ENCODE results near the gene GPR21. TPM values are rescaled to one million over a fixed set of nuclear protein-coding genes. Genes with fewer than 3 reads are reported as not detected.

GPR21 gene
- total and polyA plus RNA-seq, 4 experiments from 2014 or later = 1.0 to 2.3 TPM; not detected in 2

GRCh38 chr9:123053711-123054110 lies 20.2 kb downstream of the GPR21 start:
- Mint-ChIP-seq H3K4me3 (no peak overlapping the region), H3K9me3 (no peaks in the 10 kb centered on the region), H3K27me3 (no peaks in the 10 kb centered on the region), H3K27ac (no peak overlapping the region), H3K36me3 (peaks cover 8 to 18% of the 10 kb centered on the region in 2 donors), H3K4me1 (peaks cover 0 to 4% (median 0%) of the 10 kb centered on the region in 4 donors)
- Histone ChIP-seq H3K9me3 (ENCODE audit: control insufficient read depth in 1 of 2, low read length in 2 of 2) (no peaks in the 10 kb centered on the region), H3K27ac (ENCODE audit: low read depth, low read length) (no peak overlapping the region), H3K36me3 (ENCODE audit: insufficient read depth, low read length) (no peaks in the 10 kb centered on the region), H3K4me1 (ENCODE audit: insufficient read depth, low read length) (no peaks in the 10 kb centered on the region), H3K27me3 (ENCODE audit: insufficient read depth, low read length) (no peaks in the 10 kb centered on the region), H3K4me3 (ENCODE audit: low read length in 2 of 2) (no peak overlapping the region)
- ChIA-PET CTCF (ENCODE audit: partially characterized antibody) (no interaction called here), POLR2A (ENCODE audit: partially characterized antibody) (no interaction called here)
- DNase-seq = no peak
- intact Hi-C loops (cut with micrococcal nuclease) = no loop called here

GRCh38 chr9:123058834-123059233 lies 25.4 kb downstream of the GPR21 start:
- Histone ChIP-seq H3K27ac (ENCODE audit: low read depth, low read length) (no peak overlapping the region), H3K27me3 (ENCODE audit: insufficient read depth, low read length) (no peaks in the 10 kb centered on the region), H3K4me3 (ENCODE audit: low read length in 2 of 2) (no peak overlapping the region), H3K36me3 (ENCODE audit: insufficient read depth, low read length) (no peaks in the 10 kb centered on the region), H3K4me1 (ENCODE audit: insufficient read depth, low read length) (no peaks in the 10 kb centered on the region), H3K9me3 (ENCODE audit: control insufficient read depth in 1 of 2, low read length in 2 of 2) (no peaks in the 10 kb centered on the region)
- no peak overlapping the region for H3K4me3 Mint-ChIP-seq
- peaks cover 3 to 9% of the 10 kb centered on the region in 2 donors for H3K36me3 Mint-ChIP-seq
- no peak overlapping the region for H3K27ac Mint-ChIP-seq
- H3K27me3 Mint-ChIP-seq = no peaks in the 10 kb centered on the region
- ChIA-PET POLR2A (ENCODE audit: partially characterized antibody) (no interaction called here), CTCF (ENCODE audit: partially characterized antibody) (no interaction called here)
- no peak for DNase-seq
- H3K4me1 Mint-ChIP-seq = peaks cover 0 to 1% (median 0%) of the 10 kb centered on the region in 4 donors
- intact Hi-C loops (cut with micrococcal nuclease) = no loop called here
- no peaks in the 10 kb centered on the region for H3K9me3 Mint-ChIP-seq

GRCh38 chr9:123059472-123060220 lies 26.2 kb downstream of the GPR21 start:
- Histone ChIP-seq H3K36me3 (ENCODE audit: insufficient read depth, low read length) (peaks cover 1% of the 10 kb centered on the region), H3K27me3 (ENCODE audit: insufficient read depth, low read length) (no peaks in the 10 kb centered on the region), H3K27ac (ENCODE audit: low read depth, low read length) (no peak overlapping the region), H3K9me3 (ENCODE audit: control insufficient read depth in 1 of 2, low read length in 2 of 2) (no peaks in the 10 kb centered on the region), H3K4me3 (ENCODE audit: low read length in 2 of 2) (no peak overlapping the region), H3K4me1 (ENCODE audit: insufficient read depth, low read length) (no peaks in the 10 kb centered on the region)
- CTCF ChIA-PET (ENCODE audit: partially characterized antibody) = no interaction called here
- peaks cover 6 to 13% of the 10 kb centered on the region in 2 donors for H3K36me3 Mint-ChIP-seq
- H3K4me1 Mint-ChIP-seq = peaks cover 0 to 1% (median 0%) of the 10 kb centered on the region in 4 donors
- no peaks in the 10 kb centered on the region for H3K9me3 Mint-ChIP-seq
- H3K27me3 Mint-ChIP-seq = no peaks in the 10 kb centered on the region
- no peak overlapping the region for H3K4me3 Mint-ChIP-seq
- intact Hi-C loops (cut with micrococcal nuclease) = no loop called here
- DNase-seq = no peak
- H3K27ac Mint-ChIP-seq = no peak overlapping the region
- POLR2A ChIA-PET (ENCODE audit: partially characterized antibody) = no interaction called here

- Histone ChIP-seq H3K9me3 (ENCODE audit: control insufficient read depth in 1 of 2, low read length in 2 of 2) (no peaks in the 10 kb centered on the region), H3K4me3 (ENCODE audit: low read length in 2 of 2) (no peak overlapping the region), H3K36me3 (ENCODE audit: insufficient read depth, low read length) (peaks cover 16% of the 10 kb centered on the region), H3K27ac (ENCODE audit: low read depth, low read length) (no peak overlapping the region), H3K27me3 (ENCODE audit: insufficient read depth, low read length) (no peaks in the 10 kb centered on the region), H3K4me1 (ENCODE audit: insufficient read depth, low read length) (no peaks in the 10 kb centered on the region)
- intact Hi-C loops (cut with micrococcal nuclease) = no loop called here
- Mint-ChIP-seq H3K9me3 (no peaks in the 10 kb centered on the region), H3K4me1 (peaks cover 0 to 1% (median 0%) of the 10 kb centered on the region in 4 donors), H3K36me3 (peaks cover 18 to 28% of the 10 kb centered on the region in 2 donors), H3K27me3 (no peaks in the 10 kb centered on the region), H3K27ac (no peak overlapping the region), H3K4me3 (no peak overlapping the region)
- POLR2A ChIA-PET (ENCODE audit: partially characterized antibody) = no interaction called here
- CTCF ChIA-PET (ENCODE audit: partially characterized antibody) = no interaction called here
- DNase-seq = no peak
Measured at GRCh38 chr9:123061216-123061615, 27.7 kb downstream of the GPR21 start.

- H3K4me3 Mint-ChIP-seq = no peak overlapping the region
- H3K9me3 ChIP-seq (ENCODE audit: control insufficient read depth in 1 of 2, low read length in 2 of 2) = no peaks in the 10 kb centered on the region
- H3K27me3 ChIP-seq (ENCODE audit: insufficient read depth, low read length) = no peaks in the 10 kb centered on the region
- no peak overlapping the region for H3K27ac ChIP-seq (ENCODE audit: low read depth, low read length)
- H3K4me1 Mint-ChIP-seq = peaks cover 0 to 1% (median 0%) of the 10 kb centered on the region in 4 donors
- intact Hi-C loops (cut with micrococcal nuclease) = no loop called here
- H3K9me3 Mint-ChIP-seq = no peaks in the 10 kb centered on the region
- ChIA-PET POLR2A (ENCODE audit: partially characterized antibody) (no interaction called here), CTCF (ENCODE audit: partially characterized antibody) (no interaction called here)
- no peaks in the 10 kb centered on the region for H3K27me3 Mint-ChIP-seq
- no peak for DNase-seq
- no peak overlapping the region for H3K4me3 ChIP-seq (ENCODE audit: low read length in 2 of 2)
- peaks cover 19% of the 10 kb centered on the region for H3K36me3 ChIP-seq (ENCODE audit: insufficient read depth, low read length)
- H3K36me3 Mint-ChIP-seq = peaks cover 30 to 41% of the 10 kb centered on the region in 2 donors
- H3K27ac Mint-ChIP-seq = peak overlapping the region in 1 of 7 donors; percentile 58
- H3K4me1 ChIP-seq (ENCODE audit: insufficient read depth, low read length) = no peaks in the 10 kb centered on the region
Measured at GRCh38 chr9:123062351-123063176, 29.1 kb downstream of the GPR21 start.

- peaks cover 0 to 1% (median 0%) of the 10 kb centered on the region in 4 donors for H3K4me1 Mint-ChIP-seq
- peaks cover 33 to 44% of the 10 kb centered on the region in 2 donors for H3K36me3 Mint-ChIP-seq
- Histone ChIP-seq H3K27ac (ENCODE audit: low read depth, low read length) (no peak overlapping the region), H3K4me3 (ENCODE audit: low read length in 2 of 2) (no peak overlapping the region), H3K27me3 (ENCODE audit: insufficient read depth, low read length) (no peaks in the 10 kb centered on the region), H3K36me3 (ENCODE audit: insufficient read depth, low read length) (peaks cover 19% of the 10 kb centered on the region), H3K9me3 (ENCODE audit: control insufficient read depth in 1 of 2, low read length in 2 of 2) (no peaks in the 10 kb centered on the region), H3K4me1 (ENCODE audit: insufficient read depth, low read length) (no peaks in the 10 kb centered on the region)
- no peak for DNase-seq
- no peak overlapping the region for H3K27ac Mint-ChIP-seq
- no peaks in the 10 kb centered on the region for H3K9me3 Mint-ChIP-seq
- CTCF ChIA-PET (ENCODE audit: partially characterized antibody) = no interaction called here
- H3K4me3 Mint-ChIP-seq = no peak overlapping the region
- intact Hi-C loops (cut with micrococcal nuclease) = no loop called here
- POLR2A ChIA-PET (ENCODE audit: partially characterized antibody) = no interaction called here
- no peaks in the 10 kb centered on the region for H3K27me3 Mint-ChIP-seq
Measured at GRCh38 chr9:123063177-123063598, 29.7 kb downstream of the GPR21 start.

- H3K4me1 Mint-ChIP-seq = peaks cover 0 to 1% (median 0%) of the 10 kb centered on the region in 4 donors
- H3K36me3 ChIP-seq (ENCODE audit: insufficient read depth, low read length) = peaks cover 19% of the 10 kb centered on the region
- H3K9me3 Mint-ChIP-seq = no peaks in the 10 kb centered on the region
- POLR2A ChIA-PET (ENCODE audit: partially characterized antibody) = no interaction called here
- no peaks in the 10 kb centered on the region for H3K9me3 ChIP-seq (ENCODE audit: control insufficient read depth in 1 of 2, low read length in 2 of 2)
- no peaks in the 10 kb centered on the region for H3K4me1 ChIP-seq (ENCODE audit: insufficient read depth, low read length)
- H3K4me3 ChIP-seq (ENCODE audit: low read length in 2 of 2) = no peak overlapping the region
- peak overlapping the region in 1 of 7 donors; percentile 20 for H3K27ac Mint-ChIP-seq
- H3K27me3 ChIP-seq (ENCODE audit: insufficient read depth, low read length) = no peaks in the 10 kb centered on the region
- H3K4me3 Mint-ChIP-seq = no peak overlapping the region
- peaks cover 33 to 47% of the 10 kb centered on the region in 2 donors for H3K36me3 Mint-ChIP-seq
- intact Hi-C loops (cut with micrococcal nuclease) = no loop called here
- no peak for DNase-seq
- CTCF ChIA-PET (ENCODE audit: partially characterized antibody) = no interaction called here
- no peak overlapping the region for H3K27ac ChIP-seq (ENCODE audit: low read depth, low read length)
- no peaks in the 10 kb centered on the region for H3K27me3 Mint-ChIP-seq
Measured at GRCh38 chr9:123063896-123064295, 30.4 kb downstream of the GPR21 start.

Measured in CD4-positive, alpha-beta memory T cell (primary cell).